Stimulated activated CD8-positive, alpha-beta memory T cell treated with anti-CD3 and anti-CD28 coated beads, Interleukin-15, amount 100 ng/mL, for 48 hours (primary cell): ENCODE data around the gene ID3.

Experiments used
- DNase-seq, 2 donors: peaks; one replicate each; pipeline ENCODE4 v3.0.0-alpha.2; 2020; ENCODE audit warnings: low read depth in 2 of 2

Gene ID3

DNA sequence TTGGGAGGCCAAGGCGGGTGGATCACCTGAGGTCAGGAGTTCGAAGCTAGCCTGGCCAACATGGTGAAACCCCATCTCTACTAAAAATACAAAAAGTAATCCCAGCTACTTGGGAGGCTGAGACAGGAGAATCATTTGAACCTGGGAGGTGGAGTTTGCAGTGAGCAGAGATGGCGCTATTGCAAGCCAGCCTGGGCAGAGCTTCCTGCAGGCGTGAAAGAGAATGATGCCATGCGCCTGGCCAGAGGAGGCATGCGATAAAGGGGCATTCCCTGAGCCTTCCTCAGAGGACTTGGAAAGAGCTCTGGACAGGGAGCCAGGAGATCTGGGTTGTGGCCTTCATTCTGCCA is 31.4 kb downstream of the ID3 start:
- DNase-seq: no peak

GRCh38 chr1:23527366-23527765 is 31.9 kb downstream of the ID3 start:
- no peak for DNase-seq

- no peak for DNase-seq
These were observed 32.8 kb downstream of the ID3 start for GRCh38 chr1:23526329-23527041.

DNA sequence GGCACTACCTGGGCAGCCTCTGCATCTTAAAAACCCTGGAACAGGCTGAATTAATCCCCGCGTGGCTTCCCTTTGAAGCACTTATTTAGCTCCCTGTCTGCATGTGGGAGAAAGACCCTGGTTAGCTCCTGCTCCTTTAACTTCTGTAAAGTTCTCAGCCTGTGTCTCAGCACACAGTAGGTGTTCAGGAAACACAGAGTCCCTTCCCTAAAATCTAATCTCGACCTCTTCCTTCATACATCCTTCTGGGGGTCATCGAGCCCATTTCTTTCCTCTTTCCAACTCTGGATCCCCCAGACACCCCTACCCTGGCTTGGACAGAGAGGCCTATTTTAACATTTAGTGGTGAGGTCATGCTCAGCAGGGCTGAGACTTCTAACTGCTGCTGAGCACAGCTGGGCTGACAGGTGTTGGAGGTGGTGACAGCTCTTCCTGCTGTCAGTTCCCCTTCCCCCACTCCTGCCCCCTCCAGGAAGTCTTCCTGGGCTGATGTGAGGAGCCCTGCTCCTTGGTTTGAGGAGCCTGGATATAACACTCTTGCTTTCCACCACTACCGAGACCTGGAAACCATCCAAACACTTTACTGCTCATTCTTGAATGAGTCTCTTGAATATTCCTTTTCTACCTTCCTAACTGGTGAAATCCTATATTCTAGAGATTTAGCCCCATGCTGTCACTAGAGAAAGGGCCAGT is 33.6 kb downstream of the ID3 start:
- DNase-seq: no peak

GRCh38 chr1:23524716-23525401 is 34.4 kb downstream of the ID3 start:
- DNase-seq: no peak

- no peak for DNase-seq
These were observed 35.1 kb downstream of the ID3 start for GRCh38 chr1:23524163-23524562.

DNA sequence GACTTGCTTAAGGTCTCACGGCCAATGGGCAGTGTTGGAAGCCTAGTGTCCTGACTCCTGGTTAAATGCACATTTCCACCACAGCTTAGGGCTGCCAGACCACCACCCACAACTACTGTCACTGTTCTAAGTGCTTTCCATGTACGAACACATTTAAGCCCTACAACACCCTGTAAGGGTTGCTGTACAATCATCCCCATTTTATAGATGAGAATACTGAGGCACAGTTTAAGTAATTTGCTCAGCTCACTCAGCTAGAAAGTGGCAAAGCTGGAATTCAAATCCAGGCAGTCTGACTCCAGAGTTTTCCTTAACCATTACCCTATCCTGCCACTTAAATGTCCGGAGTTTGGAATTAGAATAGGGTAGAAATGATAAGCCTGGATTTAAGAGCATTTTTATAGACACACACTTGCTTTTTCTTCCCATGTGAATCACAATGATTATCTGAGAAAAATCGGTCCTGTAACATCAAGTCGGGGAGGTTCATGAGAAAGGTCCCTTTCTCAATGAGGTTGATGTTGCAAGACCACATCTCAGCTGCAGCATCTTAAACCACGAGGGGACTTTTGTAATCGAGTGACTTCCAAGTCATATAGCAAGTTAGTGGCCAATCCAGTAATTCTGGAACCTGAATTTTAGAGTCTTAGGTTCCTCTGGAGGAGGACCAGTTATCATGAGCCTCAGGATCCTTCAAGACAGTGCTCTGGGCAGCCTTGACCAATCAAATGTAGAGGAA is 36.9 kb downstream of the ID3 start:
- no peak for DNase-seq

- DNase-seq: no peak
These were observed 37.7 kb downstream of the ID3 start for GRCh38 chr1:23521588-23521987.

- DNase-seq: no peak
These were observed 41.7 kb downstream of the ID3 start for GRCh38 chr1:23517581-23517980.

DNA sequence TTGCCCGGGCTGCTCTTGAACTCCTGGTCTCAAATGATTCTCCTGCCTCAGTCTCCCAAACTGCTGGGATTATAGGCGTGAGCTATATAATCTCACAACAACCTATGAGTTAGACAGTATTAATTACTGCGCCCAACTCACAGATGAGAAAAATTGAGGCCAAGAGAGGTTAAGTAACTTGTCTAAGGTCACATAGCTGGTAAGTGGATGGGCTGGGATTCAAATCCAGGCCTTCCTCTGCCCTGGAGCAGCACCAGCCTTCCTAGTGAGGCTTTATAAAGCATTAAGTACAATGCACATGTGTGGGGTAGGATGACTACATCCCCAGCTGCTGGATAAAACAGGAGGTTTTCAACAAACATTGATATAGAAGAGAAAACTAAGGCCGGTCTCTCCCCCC is 43.4 kb downstream of the ID3 start:
- DNase-seq: no peak

GRCh38 chr1:23514111-23514679 is 45.1 kb downstream of the ID3 start:
- no peak for DNase-seq

DNA sequence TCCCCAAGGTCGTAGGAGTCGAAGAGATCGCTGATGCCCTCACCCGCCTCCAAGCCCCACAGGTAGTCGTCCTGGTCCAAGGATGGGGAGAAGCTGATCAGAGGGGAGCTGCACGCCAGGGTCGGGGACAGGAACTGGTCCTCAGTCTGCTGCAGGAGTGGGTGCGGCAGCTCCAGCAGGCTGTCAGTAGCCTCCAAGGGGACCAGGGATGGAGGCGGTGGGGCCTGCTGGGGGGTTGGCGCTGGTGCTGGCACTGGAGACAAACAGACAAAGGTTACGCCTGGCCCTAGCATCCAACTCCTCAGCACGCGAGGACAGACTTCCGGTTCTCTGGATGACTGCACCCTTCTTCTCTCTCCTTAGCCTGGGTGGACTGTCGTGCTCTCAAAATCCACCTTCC is 49.4 kb downstream of the ID3 start:
- no peak for DNase-seq
